Right kidney (tissue), 1 donor: ENCODE data around the gene DPF1.
A peak's percentile ranks its signal among the peaks of the same experiment; 100 is the strongest.

Source experiments
- DNase-seq: peaks from one replicate; pipeline ENCODE4 v3.0.0-alpha.2; 2016

Gene DPF1

DNA sequence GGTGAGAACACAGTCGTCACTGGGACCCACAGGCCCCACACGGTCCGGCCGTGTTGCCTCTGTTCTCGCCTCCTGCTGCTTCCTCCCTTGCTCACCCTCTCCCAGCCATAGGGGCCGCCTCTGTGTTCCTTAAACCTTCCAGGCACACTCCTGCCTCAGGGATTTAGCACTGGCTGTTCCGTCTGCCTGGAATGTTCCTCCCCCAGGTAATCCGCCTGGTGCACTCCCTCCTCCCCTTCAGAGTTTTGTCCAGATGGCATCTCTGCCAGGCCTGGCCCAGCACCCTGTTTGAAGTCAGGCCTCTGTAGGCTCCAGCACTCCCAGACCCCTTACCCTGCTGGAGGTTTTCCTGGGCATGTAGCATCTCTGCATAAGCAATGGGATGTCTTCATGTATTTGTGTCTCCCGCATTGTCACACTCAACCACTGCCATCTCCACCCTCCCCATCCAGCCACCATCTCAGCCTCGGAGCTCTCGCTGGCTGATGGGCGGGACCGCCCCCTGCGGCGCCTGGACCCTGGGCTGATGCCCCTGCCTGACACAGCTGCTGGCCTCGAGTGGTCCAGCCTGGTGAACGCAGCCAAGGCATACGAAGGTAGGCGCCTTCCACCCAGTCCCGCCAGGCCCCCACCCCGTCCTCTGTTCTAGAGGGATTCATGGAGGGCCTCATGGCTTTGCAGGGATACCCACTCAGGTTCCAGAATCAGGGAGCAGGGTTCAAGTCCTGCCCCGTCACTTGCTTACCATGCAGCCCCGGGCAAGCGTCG lies 25.9 kb downstream of the DPF1 start:
- no peak for DNase-seq

DNA sequence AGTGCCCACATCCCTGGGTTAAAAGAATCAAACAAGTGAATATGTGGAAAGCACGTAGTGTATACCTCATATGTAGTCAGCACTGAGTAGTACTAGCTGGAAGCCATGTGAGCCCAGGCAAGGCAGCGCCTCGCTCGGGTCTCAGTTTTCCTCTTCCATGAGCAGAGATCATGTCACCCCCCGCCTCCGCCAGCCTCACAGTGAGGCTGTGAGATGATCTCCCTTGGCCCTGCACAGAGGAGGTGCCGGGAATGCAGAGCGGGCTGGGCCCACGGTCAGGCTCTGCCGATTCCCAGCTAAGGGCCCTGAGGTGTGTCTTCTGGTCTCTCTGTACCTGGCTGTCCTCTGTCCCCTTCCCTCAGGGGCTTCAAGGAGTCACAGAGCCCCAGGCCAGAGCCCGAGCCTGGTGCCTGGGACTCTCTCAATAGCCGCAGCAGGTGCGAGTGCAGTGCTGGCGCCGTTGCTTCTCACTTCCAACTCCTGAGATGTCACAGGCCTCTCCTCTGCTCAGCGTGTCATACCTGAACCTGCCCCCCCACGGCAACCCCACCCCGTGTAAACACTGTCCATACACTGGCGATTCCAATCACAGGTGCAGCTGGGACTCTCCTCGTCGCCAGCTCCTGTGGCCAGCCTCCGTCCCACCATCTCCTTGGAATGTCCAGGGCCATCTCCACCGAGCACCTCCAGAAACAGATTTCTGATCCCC lies 26.9 kb downstream of the DPF1 start:
- DNase-seq, result no peak

DNA sequence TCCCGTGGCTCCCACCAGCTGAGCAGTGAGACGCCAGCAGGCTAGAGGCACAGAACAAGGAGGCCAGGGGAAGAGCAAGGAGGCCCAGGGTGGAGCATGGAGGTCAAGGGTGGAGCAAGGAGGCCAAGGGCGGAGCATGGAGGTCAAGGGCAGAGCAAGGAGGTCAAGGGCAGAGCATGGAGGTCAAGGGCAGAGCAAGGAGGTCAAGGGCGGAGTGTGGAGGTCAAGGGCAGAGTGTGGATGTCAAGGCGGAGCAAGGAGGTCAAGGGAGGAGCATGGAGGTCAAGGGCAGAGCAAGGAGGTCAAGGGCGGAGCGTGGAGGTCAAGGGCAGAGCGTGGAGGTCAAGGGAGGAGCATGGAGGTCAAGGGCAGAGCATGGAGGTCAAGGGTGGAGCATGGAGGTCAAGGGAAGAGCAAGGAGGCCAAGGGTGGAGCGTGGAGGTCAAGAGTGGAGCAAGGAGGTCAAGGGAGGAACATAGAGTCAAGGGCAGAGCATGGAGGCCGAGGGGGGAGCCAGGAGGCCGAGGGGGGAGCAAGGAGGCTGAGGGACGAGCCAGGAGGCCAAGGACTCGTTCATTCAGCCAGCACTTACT lies 27.7 kb downstream of the DPF1 start:
- no peak for DNase-seq

DNA sequence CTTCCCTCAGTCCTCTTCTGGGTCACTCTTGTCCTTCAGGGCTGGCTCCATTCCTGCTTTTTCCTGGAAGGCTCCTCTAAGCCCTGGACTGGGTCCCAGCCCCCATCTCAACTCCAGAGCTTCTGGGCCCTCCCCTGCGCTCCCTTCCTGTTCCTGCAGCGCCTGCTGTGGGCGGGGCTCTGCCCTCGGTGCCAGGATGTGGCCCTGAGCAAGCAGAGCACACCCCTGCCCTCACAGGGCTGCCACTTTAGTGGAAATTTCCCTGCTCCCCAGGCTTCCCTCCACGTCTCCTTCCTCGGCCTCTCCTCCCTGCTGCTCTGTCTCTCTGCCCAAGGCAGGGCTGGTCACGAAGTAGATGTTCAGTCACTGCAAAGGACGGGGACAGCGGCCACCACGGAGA lies 28.8 kb downstream of the DPF1 start:
- DNase-seq, result no peak

DNA sequence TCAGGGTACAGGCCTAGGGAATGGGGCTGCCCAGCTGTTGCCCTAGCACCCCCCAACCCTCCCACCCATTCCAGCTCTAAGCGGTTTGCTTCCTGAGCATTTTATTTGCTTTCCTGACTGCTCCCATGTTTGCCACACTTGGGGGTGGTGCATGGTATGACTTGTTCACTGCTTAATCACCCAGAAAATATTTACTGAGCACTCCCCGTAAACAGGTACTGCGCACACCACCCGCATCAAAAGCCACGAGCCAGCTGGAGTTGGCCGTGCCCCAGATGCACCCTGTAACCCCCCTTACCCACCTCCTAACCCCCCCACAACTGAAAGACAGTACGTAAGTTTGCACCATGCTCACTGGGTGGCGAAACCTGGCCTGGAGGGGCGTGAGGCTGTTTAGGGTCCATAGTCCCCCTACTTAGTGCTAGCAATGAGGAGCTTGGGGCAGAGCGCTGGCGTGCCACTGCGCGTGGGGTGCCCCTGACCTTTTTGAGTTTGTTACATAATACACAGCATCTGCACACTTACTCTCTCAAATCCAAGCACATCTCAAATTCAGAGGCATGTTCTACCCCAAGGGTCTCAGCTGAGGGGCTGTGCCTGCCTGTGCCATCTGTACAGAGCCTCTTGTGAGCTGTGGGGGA lies 29.8 kb downstream of the DPF1 start:
- DNase-seq, result no peak

DNA sequence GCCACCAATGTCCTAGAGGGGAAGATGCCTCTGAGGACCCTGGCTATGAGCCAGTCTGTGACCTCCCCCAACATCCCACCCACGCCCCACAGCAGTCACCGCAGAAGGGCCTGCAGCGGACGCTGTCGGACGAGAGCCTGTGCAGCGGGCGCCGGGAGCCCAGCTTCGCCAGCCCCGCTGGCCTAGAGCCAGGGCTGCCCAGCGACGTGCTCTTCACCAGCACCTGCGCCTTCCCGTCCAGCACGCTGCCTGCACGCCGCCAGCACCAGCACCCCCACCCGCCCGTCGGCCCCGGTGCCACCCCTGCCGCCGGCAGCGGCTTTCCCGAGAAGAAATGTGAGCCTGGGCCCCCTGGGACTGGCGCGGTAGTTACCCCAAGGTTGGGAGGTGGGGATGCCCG lies 30.6 kb downstream of the DPF1 start:
- no peak for DNase-seq

DNA sequence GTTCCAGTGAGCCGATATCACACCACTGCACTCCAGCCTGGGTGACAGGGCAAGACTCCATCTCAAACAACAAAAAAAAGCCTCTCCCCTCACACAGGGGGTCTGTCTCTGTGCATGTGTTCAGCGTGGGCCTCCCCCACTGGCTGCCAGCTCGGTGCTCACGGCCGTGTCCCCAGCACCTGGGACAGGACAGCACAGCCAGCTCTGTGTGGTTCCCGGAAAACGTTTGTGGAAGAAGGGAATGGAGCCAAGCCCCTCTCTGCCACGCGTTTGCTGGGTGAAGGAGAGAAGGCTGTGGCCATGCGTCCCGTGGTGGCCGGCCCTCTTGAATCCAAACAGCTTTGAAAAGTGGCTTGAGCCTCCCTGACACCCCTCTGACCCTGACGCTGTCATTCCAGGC lies 32.3 kb downstream of the DPF1 start:
- DNase-seq, result no peak

DNA sequence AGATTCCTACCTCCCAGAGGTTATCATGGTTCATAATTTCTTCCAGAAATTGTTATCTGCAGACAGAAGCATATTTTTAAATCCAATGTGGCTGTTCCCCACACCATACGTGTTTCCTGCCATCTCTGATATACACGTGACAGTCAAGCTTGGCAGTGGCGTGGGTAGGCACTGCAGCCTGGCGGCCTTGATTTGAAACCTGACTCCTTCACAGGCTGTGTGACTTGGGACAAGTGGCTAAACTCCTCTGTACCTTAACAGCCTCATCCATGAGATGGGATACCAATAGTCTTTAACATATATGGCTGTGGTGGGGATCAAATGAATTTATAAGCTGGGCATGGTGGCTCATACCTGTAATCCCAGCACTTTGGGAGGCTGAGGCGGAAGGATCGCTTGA lies 33.2 kb downstream of the DPF1 start:
- no peak for DNase-seq

DNA sequence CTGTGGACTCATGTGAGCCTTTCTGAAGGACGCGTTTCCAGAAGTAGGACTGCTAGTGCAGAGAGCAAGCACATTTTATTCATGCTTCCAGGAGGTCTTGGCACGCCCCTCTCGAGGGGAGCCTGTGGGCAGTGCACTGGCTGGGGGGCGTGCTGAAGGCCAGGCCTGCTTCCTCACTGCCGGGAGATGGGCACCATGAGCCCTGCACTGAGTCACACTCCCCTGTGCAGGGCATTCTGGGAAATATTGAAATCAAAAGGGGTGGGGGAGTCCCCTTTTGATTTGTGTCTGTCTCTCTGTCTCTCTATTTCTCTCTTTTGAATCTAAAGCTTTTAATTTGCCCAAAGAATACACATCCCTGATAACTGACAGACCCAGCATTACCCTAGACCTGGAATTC lies 34.0 kb downstream of the DPF1 start:
- no peak for DNase-seq

DNA sequence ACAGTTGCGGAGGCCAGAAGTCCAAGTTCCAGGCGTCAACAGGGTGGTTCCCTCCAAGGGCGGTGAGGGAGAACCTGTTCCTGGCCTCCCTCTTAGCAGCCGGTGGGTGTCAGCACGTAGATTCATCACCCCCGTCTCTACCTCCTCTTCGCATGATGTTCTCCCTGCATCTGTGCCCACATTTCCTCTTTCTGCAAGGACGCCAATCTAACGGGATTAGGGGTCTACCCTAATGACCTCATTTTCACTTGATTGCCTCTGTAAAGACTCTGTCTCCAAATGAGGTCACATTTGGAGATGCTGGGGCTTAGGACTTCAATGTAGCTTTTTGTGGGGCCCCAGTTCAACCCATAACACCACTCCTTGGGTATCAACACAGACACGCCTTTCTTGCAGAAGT lies 38.5 kb downstream of the DPF1 start:
- DNase-seq, result no peak

DNA sequence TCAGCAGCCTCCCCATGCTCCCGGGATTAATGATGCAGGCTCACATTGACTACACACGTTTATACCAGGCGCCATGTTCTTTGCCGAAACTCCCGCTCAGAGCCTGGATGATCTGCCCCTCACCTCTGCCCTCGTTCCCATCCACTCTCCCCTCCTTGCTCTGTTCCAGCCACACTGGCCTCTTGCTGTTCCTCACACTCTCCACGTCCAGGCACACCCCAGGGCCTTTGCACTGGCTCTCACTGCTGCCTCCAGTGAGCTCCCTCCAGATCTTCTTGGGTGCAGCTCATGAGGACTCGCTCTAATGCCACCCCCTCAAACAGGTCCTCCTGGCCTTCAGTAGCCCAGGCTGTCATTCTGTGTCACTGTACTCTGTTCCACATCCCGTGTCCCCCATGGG lies 39.2 kb downstream of the DPF1 start:
- DNase-seq, result no peak

DNA sequence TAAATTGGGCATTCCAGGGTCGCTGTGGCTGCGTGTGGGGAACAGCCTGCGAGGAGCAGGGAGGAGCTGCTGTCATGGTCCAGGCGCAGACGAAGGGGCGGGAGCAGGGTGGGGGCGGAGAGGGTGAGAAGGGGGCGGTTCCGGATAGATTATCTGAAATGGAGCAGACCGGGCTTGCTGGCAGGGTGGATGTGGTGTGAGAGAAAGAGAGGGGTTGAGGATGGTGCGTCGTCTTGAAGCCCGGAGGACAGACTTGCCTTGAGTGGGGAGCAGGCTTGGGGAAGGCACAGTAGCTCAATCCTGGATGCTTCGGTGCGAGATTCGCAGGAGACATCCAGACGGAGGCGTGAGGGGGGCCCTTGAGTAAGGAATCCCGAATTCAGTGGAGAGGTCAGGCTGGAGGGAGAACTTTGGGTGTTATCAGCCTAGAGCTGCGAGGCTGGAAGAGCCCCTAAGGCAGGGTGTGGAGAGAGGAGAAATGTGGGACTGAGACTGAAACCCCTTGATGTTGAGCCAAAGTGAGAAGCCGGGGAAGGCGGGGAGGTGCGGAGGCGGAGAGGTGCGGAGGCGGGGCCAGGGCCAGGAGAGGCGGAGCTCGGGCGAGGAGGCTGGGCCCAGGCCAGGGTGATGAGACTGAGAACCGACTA lies 40.6 kb downstream of the DPF1 start:
- DNase-seq, result peak; percentile 53

DNA sequence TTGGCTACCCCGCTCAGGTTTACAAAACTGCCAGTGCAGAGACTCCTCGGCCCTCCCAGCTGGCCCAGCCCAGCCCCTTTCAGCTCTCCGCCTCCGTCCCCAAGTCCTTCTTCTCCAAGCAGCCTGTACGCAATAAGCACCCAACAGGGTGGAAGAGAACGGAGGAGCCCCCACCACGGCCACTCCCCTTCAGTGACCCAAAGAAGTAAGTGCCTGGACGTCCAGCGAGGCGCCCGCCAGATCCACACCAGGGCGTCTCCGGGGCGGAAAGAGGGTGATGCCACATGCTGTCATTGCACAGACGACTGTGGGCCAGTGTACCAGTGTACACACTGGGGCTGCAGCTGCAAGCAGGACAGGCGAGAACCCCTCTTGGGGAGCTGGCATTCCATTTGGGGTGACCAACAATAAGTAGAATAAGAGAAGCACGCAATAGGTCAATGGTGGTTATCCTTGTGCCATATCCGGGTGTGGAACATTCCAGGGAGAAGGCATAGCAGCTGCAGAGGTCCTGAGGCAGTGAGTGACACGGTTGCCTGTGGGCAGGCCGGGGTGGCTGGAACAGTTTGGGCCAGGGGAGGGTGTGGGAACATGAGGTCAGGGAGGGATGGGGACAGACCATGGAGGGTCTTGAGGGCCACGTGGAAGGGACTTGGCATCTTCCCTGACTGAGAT lies 41.3 kb downstream of the DPF1 start:
- DNase-seq, result no peak

DNA sequence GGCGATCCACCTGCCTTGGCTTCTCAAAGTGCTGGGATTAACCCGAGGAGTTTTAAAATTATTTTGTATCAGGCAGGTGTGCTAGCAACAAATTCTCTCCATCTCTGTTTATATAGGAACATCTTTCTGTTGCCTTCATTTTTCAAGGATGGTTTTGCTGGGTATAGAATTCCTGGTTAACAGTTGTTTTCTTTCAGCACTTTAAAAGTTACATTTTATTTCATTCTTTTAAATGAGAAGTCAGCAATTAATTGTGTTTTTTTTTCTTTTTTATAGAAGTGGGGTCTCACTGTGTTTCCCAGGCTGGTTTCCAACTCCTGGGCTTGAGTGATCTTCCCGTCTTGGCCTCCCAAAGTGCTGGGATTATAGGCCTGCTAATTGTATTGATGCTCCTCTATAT lies 44.0 kb downstream of the DPF1 start:
- no peak for DNase-seq

DNA sequence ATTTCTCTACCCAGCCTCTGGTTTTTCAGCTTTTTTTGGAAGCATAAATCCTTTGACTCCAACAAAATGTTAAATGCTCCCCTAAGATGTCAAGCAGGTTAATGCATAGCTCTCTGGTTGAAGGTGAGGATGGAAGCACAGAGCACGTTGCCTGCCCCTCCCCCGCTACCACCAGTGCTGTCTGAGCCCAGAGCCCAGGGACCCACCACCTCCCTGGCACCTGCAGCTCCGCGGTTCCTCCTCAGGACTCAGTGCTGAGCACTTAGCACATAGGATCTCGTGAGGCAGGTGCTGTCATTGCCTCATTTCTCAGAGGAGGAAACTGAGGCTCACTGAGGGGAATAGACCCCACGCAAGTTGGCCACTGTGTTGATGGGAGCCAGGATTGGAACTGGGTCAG lies 48.6 kb downstream of the DPF1 start:
- no peak for DNase-seq

DNA sequence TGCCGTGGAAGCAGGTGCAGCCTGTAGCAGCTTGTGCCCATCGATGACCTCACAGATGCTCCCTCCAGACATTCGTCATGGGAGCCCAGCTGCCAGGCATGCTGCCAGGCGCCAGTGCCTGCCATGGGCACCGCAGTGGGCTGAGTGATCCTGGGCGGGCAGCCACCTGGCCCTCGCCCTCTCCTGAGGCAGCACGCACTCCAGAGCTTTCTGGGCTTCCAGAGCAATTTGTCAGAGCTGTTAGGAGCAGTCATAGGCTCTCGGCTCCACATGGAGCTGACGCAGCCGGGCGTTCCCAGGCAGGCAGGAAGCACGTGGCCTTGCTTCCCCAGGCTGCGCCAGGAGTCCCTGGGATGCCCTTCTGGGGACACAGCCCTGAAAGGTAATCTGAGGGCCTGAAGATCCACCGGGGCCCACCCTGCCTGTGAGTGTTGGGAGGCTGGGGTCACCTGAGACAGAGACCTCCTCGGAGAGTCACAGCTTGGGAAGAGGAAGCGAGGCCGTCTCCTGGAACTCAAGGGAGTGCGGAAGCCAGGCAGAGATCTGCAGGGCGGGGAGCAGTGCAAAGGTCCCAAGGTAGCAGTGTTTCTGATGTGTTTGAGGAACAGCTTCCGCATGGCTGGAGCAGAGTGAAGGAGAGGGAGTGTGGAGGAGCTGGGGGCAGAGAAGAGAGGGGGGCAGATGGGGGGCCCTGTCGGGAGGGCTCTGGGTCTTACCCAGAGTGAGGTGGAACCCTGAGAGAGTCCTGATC lies 50.6 kb downstream of the DPF1 start:
- no peak for DNase-seq

DNA sequence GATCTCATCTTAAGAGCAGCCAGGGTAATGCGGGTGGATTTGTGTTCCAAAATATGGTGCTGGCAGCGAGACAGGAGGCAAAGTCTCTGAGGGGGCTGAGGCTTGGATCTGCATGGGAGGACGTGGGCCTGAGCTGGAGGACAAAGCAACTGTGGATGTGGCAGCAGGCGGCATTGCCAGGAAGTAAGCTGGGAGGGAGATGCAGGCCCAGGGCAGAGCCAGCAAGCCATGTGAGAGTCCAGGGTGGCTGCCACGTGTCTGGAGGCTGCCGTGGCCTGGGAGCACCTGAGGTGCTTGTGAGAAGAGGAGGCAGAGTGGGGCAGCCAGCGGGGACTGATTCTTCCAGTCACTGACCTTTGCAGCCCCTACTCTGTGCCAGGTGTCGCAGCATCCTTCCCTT lies 52.0 kb downstream of the DPF1 start:
- DNase-seq, result no peak

DNA sequence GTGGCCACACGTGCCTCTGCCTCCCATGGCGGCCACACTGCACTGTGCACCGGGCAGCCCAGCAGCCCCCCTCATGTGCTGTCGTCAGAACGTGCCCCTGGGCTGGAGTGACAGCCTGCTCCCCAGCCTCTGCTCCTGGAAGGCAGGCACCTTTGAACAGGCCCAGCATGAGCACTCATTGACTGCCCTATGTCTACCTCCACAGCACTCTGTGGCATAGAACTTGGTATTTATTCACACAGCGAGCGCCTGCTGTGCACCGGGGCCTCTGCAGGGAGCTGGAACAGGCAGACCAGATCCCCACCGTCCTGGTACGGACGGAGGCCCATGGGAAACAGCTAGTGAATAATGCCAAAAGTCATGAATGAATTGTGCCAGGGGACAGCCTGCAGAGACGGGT lies 53.7 kb downstream of the DPF1 start:
- no peak for DNase-seq

DNA sequence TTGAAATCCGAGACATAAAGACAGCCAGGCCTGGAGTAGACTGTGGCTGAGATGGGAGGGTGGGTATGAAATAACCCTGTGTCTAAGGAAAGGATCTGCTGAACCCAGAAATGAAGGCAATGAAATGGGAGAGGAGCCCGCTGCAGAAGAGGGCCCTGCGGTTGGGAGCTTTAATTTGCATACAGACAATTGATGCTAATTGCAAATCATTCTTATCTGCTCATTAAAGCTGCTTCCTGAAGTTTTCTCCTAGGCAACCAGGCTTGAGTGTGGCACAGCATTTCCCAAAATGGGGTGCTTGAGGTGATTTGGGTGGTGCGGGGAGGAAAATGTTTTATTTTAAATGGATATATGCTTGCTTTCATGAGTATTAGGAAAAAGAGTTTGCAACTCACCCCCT lies 55.4 kb downstream of the DPF1 start:
- no peak for DNase-seq

DNA sequence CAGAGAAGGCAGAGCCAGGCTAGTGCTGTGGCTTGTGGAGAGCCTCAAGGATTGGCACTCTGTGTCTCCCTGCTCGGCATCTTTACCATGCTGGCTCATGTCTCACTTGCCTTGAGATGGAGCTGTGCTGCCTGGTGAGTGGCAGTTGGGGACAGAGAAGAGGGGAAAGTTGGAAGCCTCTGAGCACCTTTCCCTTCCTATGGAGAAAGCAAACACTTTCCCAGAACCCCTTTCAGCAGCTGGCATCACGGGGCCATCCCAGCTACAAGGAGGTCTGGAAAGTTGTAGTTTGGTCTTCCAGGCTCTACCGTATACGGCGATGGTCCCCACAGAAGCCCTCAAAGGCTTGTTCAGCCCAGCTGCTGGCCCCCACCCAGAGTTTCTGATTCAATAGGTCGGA lies 58.7 kb downstream of the DPF1 start:
- DNase-seq, result no peak

DNA sequence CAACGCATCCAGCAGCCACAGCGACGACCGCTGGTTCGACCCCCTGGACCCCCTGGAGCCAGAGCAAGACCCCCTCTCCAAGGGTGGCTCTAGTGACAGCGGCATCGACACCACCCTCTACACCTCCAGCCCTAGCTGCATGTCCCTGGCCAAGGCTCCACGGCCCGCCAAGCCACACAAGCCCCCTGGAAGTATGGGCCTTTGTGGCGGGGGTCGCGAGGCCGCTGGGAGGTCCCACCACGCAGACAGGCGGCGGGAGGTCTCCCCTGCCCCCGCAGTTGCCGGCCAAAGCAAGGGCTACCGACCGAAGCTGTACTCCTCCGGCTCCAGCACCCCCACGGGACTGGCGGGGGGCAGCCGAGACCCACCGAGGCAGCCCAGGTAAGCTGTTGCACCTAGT lies 59.5 kb downstream of the DPF1 start:
- DNase-seq, result no peak
